BE2C (cell line): Measurements from ENCODE around the gene TECTB.

ENCODE experiments used
- DNase-seq: peaks from one replicate; pipeline ENCODE4 v3.0.0-alpha.2; 2020
- H3K27me3 ChIP-seq: fragments of 250-450 bp; sonication (Bioruptor Pico); 2 replicates; pipeline ENCODE4 v1.5.1; 2020; ENCODE audit warnings: mild to moderate bottlenecking
- H3K36me3 ChIP-seq: fragments of 250-450 bp; sonication (Bioruptor Pico); 2 replicates; pipeline ENCODE4 v1.5.1; 2020; ENCODE audit warnings: mild to moderate bottlenecking
- H3K4me1 ChIP-seq: fragments of 250-450 bp; sonication (Bioruptor Pico); 2 replicates; pipeline ENCODE4 v1.5.1; 2020
- H3K4me3 ChIP-seq: 2 replicates; pipeline ENCODE4 v1.5.1; 2011; ENCODE audit warnings: low read depth, low read length
- H3K9me3 ChIP-seq: fragments of 250-450 bp; sonication (Bioruptor Pico); 2 replicates; pipeline ENCODE4 v1.5.1; 2020
- CTCF ChIP-seq: IDR thresholded peaks from 2 replicates; pipeline ENCODE4 v1.5.1; 2012; ENCODE audit warnings: mild to moderate bottlenecking, low read depth, low read length

The TECTB gene

GRCh38 chr10:112288486-112288885 is 5.3 kb downstream of the TECTB start:
- TF ChIP-seq CTCF, result no peak
- H3K4me3 ChIP-seq, result no peak overlapping the region
- DNase-seq, result no peak
- H3K9me3 ChIP-seq, result no peaks in the 10 kb centered on the region
- peaks cover 10% of the 10 kb centered on the region for H3K4me1 ChIP-seq
- H3K27me3 ChIP-seq, result no peaks in the 10 kb centered on the region
- no peaks in the 10 kb centered on the region for H3K36me3 ChIP-seq

DNA sequence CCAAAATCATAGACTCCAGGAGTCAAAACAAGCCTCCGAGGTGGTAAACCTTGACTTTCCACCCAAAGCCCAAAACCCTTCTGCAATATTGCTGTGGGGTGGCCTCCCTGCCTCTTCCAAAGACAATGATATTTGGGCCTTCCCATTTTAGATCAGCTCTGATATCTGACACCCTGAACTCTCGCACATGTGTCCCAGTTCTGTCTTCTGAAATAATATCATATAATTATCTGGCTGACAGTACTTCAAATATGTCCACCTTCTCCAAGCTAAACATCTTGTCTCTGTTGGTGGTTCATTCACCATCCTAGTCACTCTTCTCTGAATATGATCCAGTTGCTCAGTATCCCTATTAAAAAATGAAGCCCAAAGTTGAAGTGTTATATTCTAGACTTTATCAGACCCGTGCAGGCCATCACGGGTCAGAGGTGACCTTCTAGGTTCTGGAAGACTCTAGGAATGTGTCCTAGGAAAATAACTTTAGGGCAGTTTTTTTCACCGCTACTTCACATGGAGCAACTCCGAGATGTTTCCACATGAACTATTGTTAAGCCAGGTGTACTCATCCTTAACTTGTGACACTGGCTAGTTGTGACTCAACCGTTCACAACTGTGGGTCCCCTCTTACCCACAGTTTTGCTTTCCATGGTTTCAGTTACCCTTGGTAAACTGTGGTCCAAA is 6.3 kb downstream of the TECTB start:
- Histone ChIP-seq H3K9me3 (no peaks in the 10 kb centered on the region), H3K4me3 (no peak overlapping the region), H3K36me3 (no peaks in the 10 kb centered on the region), H3K27me3 (no peaks in the 10 kb centered on the region), H3K4me1 (peaks cover 11% of the 10 kb centered on the region)
- no peak for DNase-seq
- no peak for TF ChIP-seq CTCF

DNA sequence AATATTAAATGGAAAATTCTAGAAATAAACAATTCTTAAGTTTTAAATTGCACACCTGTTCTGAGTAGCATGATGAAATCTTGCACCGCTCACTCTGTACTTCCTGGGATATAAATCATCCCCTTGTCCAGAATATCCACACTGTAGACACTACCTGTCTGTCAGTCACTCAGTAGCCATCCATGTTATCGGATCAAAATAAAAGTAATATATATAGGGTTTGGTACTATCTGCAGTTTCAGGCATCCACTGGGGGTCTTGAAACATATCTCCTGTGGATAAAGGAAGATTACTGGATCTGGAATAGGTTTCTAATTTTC is 6.8 kb downstream of the TECTB start:
- TF ChIP-seq CTCF, result no peak
- Histone ChIP-seq H3K4me1 (peaks cover 15% of the 10 kb centered on the region), H3K36me3 (no peaks in the 10 kb centered on the region), H3K27me3 (no peaks in the 10 kb centered on the region), H3K9me3 (no peaks in the 10 kb centered on the region), H3K4me3 (no peak overlapping the region)
- DNase-seq, result no peak

DNA sequence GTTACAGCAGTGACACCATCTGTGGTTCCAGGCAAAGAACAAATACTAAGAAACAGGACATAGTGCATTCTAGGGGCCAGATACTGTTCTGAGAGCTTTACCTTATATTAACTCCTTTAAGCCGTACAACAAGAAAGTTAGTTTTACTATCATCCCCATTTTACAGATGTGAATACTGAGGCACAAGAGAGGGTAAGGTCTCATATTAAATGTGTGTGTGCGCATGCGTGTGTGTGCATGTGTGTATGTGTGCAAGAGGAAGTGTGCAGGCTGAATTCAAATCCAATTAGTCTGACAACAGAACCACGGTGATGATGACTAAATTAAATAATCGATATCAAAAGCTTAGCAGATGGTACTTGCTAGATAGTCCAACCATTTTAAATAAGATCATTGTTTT is 11.0 kb downstream of the TECTB start:
- DNase-seq, result no peak
- no peaks in the 10 kb centered on the region for H3K9me3 ChIP-seq
- H3K4me3 ChIP-seq, result no peak overlapping the region
- TF ChIP-seq CTCF, result no peak
- H3K36me3 ChIP-seq, result no peaks in the 10 kb centered on the region
- H3K27me3 ChIP-seq, result no peaks in the 10 kb centered on the region
- peaks cover 30% of the 10 kb centered on the region for H3K4me1 ChIP-seq

- Histone ChIP-seq H3K36me3 (no peaks in the 10 kb centered on the region), H3K27me3 (no peaks in the 10 kb centered on the region), H3K4me3 (no peak overlapping the region), H3K4me1 (peaks cover 30% of the 10 kb centered on the region), H3K9me3 (no peaks in the 10 kb centered on the region)
- no peak for DNase-seq
- TF ChIP-seq CTCF, result no peak
Measured at GRCh38 chr10:112295853-112296830, 12.9 kb downstream of the TECTB start.

- Histone ChIP-seq H3K4me3 (no peak overlapping the region), H3K27me3 (no peaks in the 10 kb centered on the region), H3K36me3 (no peaks in the 10 kb centered on the region), H3K4me1 (peaks cover 30% of the 10 kb centered on the region), H3K9me3 (no peaks in the 10 kb centered on the region)
- DNase-seq, result peak; percentile 22
- TF ChIP-seq CTCF, result no peak
Measured at GRCh38 chr10:112296908-112297331, 13.7 kb downstream of the TECTB start.
